SIG-M5 treated with dmso at 0.1 percent for 504 hours (cell line): ENCODE measurements around the gene UNK.

Source experiments
- DNase-seq: peaks from one replicate; lab custom pipeline; 2025; ENCODE audit not compliant: unreplicated experiment; lab: John Stamatoyannopoulos, UW

UNK gene, protein sequence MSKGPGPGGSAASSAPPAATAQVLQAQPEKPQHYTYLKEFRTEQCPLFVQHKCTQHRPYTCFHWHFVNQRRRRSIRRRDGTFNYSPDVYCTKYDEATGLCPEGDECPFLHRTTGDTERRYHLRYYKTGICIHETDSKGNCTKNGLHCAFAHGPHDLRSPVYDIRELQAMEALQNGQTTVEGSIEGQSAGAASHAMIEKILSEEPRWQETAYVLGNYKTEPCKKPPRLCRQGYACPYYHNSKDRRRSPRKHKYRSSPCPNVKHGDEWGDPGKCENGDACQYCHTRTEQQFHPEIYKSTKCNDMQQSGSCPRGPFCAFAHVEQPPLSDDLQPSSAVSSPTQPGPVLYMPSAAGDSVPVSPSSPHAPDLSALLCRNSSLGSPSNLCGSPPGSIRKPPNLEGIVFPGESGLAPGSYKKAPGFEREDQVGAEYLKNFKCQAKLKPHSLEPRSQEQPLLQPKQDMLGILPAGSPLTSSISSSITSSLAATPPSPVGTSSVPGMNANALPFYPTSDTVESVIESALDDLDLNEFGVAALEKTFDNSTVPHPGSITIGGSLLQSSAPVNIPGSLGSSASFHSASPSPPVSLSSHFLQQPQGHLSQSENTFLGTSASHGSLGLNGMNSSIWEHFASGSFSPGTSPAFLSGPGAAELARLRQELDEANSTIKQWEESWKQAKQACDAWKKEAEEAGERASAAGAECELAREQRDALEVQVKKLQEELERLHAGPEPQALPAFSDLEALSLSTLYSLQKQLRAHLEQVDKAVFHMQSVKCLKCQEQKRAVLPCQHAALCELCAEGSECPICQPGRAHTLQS

DNA sequence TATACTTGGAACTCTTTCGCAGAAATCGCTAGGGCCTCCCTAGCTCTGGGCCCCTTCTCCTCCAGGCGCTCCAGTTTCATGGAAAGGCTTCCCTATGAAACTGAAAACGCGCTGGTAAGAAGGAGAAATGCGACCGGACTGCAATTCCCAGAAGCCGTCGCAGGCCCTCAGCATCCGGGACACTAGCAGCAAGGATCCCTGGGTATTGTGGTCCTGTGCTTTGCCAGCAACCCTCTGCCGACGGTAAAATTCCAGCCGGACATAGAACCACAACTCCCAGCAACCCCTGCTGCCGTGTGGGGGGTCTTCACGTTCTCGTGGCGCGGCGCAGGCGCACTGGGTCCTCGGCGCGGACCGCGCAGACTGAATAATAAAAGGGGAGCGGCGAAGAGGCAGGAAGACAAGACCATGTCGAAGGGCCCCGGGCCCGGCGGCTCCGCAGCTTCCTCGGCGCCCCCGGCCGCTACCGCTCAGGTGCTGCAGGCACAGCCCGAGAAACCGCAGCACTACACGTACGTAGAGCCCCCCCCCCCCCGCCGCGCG lies at the start of gene UNK:
Gene UNK (plus strand): TSS at position 334 of the 543 bp plus-strand sequence. CDS start 75 bp downstream, at position 409.
- DNase-seq = peak; percentile 100

DNA sequence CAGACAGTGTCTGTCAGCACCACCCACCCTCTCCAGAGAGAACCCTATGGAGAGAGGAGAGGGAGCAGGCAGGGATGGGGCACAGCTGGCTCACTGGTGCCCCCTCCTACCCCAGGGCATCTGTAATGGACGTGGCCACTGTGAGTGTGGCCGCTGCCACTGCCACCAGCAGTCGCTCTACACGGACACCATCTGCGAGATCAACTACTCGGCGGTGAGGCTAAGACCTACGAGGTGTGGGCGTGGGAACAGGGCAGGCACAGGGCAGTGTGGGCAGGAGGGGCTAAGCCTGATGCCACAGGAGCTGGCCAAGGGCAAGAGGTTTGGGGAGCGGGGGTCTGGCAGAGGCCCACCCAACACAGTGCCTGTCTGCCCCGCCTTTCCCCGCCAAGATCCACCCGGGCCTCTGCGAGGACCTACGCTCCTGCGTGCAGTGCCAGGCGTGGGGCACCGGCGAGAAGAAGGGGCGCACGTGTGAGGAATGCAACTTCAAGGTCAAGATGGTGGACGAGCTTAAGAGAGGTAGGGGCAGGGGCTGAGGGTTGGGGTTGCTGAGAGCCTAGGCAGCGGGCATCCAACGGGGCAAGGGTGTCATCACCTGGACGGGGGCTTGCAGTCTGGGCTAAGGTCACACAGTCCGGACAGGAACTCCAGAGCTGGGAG lies 48.3 kb upstream of the UNK start:
- DNase-seq = no peak

DNA sequence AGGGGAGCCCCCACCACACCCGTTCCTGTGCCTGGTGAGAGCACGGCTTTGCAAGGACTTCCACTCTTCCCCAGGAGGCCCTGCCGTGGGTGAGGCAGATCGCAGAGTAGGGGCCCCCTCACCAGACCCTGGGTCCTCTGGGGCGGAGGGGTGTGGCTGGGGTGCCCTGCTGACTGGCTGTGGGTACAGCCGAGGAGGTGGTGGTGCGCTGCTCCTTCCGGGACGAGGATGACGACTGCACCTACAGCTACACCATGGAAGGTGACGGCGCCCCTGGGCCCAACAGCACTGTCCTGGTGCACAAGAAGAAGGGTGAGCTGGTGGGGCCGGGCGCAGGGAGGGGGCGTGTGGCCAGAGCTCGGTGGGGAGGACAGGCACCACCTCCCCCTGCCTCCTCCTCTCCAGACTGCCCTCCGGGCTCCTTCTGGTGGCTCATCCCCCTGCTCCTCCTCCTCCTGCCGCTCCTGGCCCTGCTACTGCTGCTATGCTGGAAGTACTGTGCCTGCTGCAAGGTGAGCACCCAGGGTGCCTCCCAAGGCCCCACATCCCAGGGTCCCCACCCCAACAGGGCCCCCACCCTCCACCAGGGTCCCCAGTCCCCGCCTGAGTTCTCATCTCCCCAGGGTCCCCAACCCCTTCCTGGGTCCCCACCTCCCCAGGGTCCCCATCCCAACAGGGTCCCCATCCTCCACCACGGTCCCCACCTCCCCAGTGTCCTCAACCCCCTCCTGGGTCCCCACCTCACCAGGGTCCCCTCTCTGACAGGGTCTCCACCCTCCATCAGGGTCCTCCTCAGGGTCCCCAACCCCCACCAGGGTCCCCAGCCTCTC lies 47.3 kb upstream of the UNK start:
- DNase-seq = no peak

DNA sequence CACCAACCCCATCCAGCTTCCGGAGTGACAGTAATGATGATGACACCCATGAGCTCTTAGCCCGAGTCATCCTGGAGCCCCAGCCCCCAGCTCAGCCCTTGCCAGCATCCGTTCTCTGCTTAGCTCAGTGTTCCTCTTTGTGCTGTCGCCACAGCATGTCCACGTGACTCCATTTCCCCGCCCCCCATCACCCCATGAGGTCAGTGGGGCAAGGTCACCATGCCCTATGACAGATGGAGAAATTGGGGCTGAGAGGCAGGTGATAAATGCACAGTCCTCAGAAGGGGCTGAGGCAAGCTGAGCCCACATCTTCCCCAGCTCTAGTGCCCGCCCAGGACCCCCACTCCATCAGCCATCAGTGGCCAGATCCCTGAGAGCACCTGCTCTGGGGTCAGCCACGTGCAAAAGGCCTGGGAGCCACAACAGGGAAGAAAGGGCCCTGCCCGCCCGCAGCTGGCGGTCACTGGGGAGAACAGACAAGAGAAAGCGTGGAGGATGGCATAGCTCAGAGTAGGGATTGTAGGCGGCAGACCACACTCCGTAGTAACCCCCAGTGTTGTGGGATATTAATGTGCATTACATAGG lies 46.3 kb upstream of the UNK start:
- DNase-seq = peak; percentile 89

DNA sequence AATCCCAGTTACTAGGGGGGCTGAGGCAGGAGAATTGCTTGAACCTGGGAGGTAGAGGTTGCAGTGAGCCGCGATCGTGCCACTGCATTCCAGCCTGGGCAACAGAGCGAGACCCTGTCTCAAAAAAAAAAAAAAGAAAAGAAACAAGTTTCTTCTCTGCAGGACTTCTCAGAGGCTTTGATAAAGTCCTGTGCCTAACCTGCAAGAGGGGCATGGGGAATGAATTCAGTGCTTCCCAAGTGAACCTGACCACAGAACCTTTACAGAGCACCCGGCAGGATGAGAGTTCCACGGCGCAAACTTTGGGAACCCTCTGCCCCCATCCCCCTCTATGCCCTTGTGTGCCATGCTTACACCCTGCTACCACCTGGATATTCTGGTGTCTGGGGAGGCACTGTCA lies 45.4 kb upstream of the UNK start:
- DNase-seq = no peak

DNA sequence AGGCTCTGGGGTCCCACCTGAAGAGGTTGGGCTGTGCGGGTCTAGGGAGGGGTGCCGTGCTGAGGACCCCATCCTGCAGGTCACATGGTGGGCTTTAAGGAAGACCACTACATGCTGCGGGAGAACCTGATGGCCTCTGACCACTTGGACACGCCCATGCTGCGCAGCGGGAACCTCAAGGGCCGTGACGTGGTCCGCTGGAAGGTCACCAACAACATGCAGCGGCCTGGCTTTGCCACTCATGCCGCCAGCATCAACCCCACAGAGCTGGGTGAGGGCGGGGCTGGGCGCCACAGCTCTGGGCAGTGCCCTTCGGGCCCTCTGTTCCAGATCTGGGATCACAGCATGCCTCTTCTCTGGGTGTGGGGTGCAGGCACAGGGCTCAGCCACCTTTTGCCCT lies 44.8 kb upstream of the UNK start:
- DNase-seq = no peak

DNA sequence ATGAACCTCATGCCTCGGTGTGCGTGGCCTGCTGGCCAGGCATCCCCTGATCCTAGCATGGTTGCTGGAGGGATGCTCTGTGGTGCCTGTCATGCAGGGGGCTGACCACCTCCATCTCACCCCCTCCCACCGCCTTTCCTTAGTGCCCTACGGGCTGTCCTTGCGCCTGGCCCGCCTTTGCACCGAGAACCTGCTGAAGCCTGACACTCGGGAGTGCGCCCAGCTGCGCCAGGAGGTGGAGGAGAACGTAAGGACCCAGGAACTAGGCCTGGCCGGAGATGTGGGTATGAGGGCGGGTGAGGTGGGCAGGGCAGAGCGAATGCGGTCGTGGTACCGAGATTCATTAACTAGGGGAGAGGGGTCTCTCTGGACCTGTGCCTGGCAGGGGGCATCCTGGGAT lies 44.4 kb upstream of the UNK start:
- DNase-seq = no peak

DNA sequence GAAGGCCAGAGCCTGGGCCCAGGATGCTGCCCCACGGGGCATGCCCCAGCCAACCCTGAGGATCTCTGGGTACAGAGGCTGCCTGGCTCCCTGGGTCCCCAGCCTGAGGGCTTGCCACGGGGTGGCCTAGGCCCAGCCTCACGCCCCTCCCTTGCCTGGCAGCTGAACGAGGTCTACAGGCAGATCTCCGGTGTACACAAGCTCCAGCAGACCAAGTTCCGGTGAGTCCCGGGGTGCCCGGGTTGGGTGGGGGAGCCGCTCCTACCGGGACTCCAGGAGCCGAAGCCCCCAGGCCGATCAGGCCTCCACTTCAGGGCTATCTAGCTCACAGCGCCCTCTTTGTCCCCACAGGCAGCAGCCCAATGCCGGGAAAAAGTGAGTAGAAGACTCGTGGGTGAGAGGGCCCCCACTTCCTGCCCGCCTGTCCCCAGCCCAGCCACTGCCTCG lies 44.0 kb upstream of the UNK start:
- no peak for DNase-seq

DNA sequence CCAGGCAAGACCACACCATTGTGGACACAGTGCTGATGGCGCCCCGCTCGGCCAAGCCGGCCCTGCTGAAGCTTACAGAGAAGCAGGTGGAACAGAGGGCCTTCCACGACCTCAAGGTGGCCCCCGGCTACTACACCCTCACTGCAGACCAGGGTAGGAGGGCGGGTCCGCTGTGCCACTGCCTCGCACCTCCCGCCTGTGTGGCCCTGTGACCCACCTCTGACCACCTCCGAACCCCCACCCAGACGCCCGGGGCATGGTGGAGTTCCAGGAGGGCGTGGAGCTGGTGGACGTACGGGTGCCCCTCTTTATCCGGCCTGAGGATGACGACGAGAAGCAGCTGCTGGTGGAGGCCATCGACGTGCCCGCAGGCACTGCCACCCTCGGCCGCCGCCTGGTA lies 42.3 kb upstream of the UNK start:
- no peak for DNase-seq

DNA sequence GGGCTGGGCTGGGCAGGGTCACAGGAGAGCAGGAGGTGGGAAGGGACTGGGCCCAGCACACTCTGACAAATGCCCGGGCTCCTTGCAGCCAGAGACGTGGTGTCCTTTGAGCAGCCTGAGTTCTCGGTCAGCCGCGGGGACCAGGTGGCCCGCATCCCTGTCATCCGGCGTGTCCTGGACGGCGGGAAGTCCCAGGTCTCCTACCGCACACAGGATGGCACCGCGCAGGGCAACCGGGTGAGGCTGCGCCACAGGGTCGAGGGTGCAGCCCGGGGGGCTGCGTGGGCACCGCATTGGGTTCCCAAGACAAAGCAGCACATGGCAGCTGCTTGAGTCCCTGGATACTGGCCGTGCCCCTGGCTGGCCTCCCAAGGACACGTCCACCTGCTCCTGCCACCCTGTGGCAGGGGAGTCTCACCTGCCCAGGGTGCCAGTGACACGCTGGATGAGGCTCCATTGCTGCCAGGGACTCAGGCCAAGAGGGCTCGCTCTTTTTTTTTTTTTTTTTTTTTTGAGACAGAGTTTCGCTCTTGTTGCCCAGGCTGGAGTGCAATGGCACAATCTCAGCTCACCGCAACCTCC lies 40.9 kb upstream of the UNK start:
- no peak for DNase-seq

DNA sequence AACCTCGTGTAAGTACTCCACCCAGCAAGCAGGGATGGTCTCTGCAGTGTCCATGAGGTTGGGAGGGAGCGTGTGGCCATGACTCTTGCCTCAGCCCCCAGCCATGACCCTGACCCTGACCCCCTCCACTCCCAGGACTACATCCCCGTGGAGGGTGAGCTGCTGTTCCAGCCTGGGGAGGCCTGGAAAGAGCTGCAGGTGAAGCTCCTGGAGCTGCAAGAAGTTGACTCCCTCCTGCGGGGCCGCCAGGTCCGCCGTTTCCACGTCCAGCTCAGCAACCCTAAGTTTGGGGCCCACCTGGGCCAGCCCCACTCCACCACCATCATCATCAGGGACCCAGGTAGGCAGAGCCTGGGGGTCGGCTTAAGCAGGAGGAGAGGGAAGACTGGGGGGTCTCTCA lies 35.9 kb upstream of the UNK start:
- no peak for DNase-seq

DNA sequence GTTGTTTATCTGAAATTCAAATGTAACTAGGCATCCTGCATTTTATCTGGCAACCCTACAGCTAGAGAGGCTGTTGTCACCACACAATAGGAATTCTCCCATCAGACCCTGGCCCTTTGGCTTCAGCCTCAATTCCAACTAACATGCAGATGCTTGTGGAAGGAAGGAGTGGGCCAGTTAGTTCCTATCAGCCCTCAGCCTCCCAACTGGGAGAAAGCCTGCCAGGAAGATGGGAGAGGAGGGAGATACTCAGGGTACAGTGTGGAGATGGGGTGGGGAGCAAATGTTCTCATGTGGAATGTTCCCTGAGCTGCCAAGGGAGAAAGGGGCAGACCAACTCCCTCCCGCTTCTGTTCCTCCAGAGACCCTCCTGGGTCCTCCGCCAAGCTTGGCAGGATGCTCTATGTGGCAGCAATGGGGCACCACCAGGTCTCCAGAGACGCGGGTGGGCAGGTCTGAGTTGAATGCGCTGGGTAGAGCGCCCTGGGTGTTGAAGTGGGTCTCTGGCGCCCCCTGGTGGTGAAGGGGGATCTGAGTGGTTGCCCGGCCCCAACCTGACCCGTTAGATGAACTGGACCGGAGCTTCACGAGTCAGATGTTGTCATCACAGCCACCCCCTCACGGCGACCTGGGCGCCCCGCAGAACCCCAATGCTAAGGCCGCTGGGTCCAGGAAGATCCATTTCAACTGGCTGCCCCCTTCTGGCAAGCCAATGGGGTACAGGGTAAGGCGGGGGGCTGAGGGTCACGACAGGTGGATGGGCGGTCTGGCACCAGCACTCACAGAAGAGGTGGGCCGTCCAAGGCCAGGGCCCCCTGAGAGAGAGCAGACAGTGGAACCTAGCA lies 34.8 kb upstream of the UNK start:
- peak; percentile 73 for DNase-seq

DNA sequence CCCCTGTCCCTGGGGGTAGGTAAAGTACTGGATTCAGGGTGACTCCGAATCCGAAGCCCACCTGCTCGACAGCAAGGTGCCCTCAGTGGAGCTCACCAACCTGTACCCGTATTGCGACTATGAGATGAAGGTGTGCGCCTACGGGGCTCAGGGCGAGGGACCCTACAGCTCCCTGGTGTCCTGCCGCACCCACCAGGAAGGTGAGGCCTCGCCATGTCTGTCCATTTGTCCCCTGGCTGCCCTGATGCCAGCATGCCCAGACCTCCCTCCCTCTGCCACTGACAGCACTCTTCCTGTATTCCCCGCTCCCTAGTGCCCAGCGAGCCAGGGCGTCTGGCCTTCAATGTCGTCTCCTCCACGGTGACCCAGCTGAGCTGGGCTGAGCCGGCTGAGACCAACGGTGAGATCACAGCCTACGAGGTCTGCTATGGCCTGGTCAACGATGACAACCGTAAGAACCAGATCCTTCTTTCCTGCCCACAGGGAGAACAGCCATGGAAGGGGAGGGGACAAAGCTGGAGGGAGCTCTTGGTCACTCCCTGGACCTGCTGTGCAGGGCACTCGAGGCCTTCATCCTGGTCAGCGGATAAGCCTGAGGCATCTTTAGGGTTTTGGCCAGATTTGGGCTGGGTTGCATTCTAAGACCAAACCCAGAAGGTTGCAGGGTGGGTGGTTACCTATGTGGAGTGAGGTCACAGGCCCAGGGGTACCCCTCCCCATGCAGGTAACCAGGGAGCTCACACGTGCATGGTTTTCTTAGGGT lies 33.8 kb upstream of the UNK start:
- DNase-seq = no peak

DNA sequence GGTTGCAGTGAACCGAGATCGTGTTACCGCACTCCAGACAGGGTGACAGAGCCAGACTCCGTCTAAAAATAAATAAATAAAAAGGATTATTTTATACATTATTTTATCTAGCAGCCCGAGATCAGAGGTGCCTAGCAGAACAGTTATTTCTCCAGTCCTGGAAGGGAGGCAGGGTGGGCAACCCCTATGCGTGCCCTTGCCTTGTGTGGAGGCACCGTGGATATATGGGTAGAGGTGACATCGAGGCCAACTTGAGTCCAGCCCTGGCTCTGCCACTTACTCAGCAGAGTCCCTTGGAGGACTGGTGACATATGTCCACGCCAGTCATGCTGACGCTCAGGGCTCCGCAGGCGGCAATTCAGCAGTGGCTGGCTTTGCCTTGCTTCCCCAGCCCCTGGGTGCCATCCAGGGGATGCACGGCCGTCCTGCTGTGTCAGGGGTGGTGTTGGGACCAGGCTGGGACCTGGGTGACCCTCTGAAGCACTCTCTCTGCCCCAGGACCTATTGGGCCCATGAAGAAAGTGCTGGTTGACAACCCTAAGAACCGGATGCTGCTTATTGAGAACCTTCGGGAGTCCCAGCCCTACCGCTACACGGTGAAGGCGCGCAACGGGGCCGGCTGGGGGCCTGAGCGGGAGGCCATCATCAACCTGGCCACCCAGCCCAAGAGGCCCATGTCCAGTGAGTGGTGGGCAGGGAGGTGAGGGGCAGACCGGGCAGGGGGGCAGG lies 32.8 kb upstream of the UNK start:
- no peak for DNase-seq

DNA sequence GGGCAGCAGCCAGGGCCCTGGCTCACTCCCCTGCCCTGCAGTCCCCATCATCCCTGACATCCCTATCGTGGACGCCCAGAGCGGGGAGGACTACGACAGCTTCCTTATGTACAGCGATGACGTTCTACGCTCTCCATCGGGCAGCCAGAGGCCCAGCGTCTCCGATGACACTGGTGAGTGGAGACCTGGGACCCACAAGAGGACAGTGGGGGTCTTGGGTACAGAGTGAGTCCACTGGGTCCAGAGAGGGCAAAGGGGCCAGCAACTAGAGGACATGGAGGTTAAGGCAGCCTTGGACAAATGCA lies 32.2 kb upstream of the UNK start:
- no peak for DNase-seq

DNA sequence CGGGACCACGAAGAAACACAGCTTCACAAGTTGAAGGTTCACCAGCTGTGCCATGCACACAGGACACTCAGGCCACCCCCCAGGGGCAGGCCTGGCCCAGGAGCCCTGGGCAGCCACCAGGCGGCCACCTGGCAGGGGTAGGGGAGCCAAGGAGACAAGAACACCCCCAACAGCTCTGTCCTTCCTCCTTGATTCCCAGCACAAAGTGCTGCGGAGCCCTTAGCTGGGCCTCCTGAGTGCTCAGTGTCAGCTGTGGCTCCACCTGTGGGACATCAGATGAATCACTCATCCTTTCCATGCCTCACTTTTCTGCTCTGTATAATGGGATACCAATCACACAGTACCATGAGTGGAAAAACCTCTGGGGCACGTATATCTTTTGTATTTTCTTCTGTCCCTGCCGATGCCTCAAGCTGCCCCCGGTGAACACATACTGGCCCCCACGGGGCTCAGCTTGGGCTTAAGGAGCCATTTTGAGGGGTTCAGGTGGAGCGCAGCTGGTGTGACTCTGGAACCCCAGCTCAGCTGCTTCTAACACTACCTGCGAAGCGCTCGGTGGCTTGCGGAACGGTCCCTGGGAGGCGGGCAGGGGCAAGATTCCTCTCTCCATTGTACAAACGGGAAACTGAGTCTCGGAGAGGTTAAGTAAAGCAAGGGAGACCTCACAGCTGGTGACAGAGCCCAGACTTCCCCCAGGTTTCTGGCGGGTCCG lies 31.6 kb upstream of the UNK start:
- DNase-seq = no peak
